ENCODE results near the gene PPP1R15B. TPM values are rescaled to one million over a fixed set of nuclear protein-coding genes. Genes with fewer than 3 reads are reported as not detected.

PPP1R15B gene
- total and polyA plus RNA-seq, 11 donors, result 8.1 to 29.8 (median 25.9) TPM

DNA sequence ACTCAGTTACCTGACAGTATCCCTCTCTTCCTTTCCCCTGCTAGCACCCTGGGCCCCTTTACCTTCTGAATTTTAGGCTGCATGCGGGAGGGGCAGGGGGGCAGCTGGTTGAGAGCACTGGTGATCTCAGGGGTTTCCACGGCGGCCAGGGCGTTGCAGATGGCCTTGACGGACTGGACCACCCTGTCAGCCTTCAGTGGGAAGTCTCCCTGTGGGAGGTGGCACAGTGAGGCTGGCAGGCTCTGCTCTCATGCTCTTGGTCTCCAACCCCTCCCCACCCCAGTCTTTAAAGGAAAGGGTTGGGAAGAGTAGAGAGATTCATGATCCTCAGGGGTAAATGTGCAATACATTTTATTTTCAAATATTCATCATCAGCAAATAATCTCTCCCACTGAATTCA, 46.0 kb upstream of the PPP1R15B start:
- Histone ChIP-seq H3K4me1 (peaks cover 0 to 91% (median 40%) of the 10 kb centered on the region in 12 donors), H3K27me3 (no peaks in the 10 kb centered on the region), H3K27ac (peak overlapping the region in 2 of 12 donors; percentile 17 to 33), H3K4me3 (no peak overlapping the region), H3K9me3 (no peaks in the 10 kb centered on the region), H3K36me3 (peaks cover 0 to 87% (median 47%) of the 10 kb centered on the region in 9 donors)
- intact Hi-C loops (cut with DNase I), result no loop called here
- ATAC-seq, result no peak
- TF ChIP-seq, protein P1, sequence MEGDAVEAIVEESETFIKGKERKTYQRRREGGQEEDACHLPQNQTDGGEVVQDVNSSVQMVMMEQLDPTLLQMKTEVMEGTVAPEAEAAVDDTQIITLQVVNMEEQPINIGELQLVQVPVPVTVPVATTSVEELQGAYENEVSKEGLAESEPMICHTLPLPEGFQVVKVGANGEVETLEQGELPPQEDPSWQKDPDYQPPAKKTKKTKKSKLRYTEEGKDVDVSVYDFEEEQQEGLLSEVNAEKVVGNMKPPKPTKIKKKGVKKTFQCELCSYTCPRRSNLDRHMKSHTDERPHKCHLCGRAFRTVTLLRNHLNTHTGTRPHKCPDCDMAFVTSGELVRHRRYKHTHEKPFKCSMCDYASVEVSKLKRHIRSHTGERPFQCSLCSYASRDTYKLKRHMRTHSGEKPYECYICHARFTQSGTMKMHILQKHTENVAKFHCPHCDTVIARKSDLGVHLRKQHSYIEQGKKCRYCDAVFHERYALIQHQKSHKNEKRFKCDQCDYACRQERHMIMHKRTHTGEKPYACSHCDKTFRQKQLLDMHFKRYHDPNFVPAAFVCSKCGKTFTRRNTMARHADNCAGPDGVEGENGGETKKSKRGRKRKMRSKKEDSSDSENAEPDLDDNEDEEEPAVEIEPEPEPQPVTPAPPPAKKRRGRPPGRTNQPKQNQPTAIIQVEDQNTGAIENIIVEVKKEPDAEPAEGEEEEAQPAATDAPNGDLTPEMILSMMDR (IDR thresholded peaks at IDR 0.05), result no peak
- no peak for TF ChIP-seq POLR2A (IDR thresholded peaks at IDR 0.05)
- WGBS, 4 donors, result 89 to 91% (median 91%) methylated on average over 5 of the region's 5 CpGs
- DNase-seq, result no peak

DNA sequence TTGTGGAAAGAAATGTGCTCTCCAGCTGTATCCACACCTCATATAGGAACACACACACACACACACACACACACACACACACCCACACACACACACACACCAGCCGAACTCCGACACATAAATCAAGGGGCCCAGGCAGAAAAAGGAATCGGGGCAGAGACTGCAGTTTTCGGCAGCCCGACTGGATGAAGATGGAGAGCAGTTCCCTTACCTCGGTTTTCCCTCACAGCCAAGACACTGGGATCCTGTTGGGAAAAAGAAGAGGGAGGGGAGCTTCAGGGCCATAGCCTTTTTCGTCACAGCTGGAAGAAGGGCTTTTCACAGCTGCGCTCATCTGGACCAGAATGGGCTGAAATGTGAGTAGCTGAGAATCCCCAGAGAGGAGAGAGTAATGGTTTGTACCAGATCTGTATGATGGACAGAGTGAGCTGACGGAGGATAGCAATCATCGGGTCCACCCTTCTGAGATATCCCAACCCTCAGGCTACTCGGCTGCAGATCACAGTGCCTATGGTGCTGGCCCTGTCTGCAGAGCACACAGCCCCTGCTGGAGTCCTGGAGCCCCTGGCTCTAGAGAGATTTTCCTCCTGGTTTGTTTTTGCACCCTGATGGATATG, 45.3 kb upstream of the PPP1R15B start:
- intact Hi-C loops (cut with DNase I), result no loop called here
- peak overlapping the region in 5 of 12 donors; percentile 11 to 41 (median 35) for H3K27ac ChIP-seq
- H3K36me3 ChIP-seq, result peaks cover 0 to 85% (median 47%) of the 10 kb centered on the region in 9 donors
- 51 to 70% (median 66%) methylated on average over 11 of the region's 11 CpGs for WGBS, 4 donors
- H3K4me3 ChIP-seq, result no peak overlapping the region
- no peaks in the 10 kb centered on the region for H3K9me3 ChIP-seq
- H3K27me3 ChIP-seq, result no peaks in the 10 kb centered on the region
- peaks cover 0 to 86% (median 37%) of the 10 kb centered on the region in 12 donors for H3K4me1 ChIP-seq
- ATAC-seq (peak; percentile 43 to 77 (median 70)), DNase-seq (peak in 4 of 5 donors; percentile 54 to 77 (median 61))
- TF ChIP-seq, protein P1 (IDR thresholded peaks at IDR 0.05), result no peak
- TF ChIP-seq POLR2A (IDR thresholded peaks at IDR 0.05), result no peak

DNA sequence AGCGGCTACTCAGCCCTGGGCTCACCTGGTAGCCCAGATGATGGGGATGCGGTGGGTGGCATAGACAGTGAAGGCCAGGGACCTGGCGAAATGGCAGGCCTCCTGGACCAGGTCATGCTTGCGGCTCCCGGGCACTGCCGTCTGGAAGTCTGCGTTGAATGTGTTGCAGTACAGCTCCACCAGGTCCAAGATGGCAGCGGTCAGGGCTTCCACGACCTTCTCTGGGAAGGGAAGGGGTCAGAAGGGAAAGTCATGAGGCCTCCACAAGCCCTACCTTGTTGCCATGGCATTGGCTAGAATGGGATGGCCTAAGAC, 44.2 kb upstream of the PPP1R15B start:
- Histone ChIP-seq H3K36me3 (peaks cover 0 to 88% (median 48%) of the 10 kb centered on the region in 9 donors), H3K9me3 (no peaks in the 10 kb centered on the region), H3K4me1 (peaks cover under 1 to 87% (median 41%) of the 10 kb centered on the region in 12 donors), H3K27ac (peak overlapping the region in 3 of 12 donors; percentile 27 to 69 (median 30)), H3K27me3 (no peaks in the 10 kb centered on the region), H3K4me3 (no peak overlapping the region)
- WGBS, 4 donors, result 96 to 98% (median 97%) methylated on average over 9 of the region's 9 CpGs
- TF ChIP-seq, protein P1 (IDR thresholded peaks at IDR 0.05), result no peak
- DNase-seq (no peak), ATAC-seq (no peak)
- intact Hi-C loops (cut with DNase I), result no loop called here

DNA sequence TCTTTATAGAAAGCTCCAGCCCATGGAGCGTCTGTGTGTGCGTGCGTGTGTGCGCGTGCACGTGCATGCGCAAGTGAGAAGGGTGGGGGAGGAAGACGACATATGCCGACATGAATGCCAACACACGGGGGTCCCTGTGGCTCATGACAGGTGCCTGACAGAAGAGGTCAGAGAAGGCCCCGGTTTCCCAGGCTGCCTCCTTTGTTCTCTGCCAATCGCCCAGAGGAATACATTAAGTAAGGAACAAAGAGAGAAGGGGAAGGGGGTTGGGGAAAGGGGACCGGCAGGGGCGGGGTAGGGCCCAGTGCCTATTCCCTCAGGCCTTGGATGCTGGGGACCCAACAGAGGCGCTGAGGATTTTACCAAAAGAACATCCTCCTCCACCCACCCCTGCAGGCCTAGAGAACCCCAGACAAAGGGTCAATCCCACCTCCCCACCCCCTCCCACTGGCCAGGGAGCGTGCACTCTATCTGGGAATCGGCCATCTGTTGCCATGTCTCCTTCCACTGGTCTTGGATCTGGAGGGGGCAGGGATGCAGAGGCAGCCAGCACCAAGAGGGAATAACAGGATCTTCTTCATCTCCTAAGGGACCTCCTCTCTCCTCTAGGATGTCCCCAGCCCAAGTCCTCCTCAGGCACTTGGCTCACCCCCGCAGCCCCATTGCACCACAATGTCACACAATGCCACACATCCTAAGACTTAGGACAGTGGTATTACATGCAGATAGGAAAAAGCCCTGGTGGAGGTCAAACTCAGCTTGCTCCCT, 43.6 kb upstream of the PPP1R15B start:
- ATAC-seq (no peak), DNase-seq (no peak)
- intact Hi-C loops (cut with DNase I), result no loop called here
- no peak for TF ChIP-seq POLR2A (IDR thresholded peaks at IDR 0.05)
- TF ChIP-seq, protein P1 (IDR thresholded peaks at IDR 0.05), result no peak
- no peak overlapping the region for H3K4me3 ChIP-seq
- H3K27ac ChIP-seq, result peak overlapping the region in 10 of 12 donors; percentile 2 to 95 (median 38)
- WGBS, 4 donors, result 65 to 70% (median 67%) methylated on average over 16 to 18 of the region's 18 CpGs
- no peaks in the 10 kb centered on the region for H3K27me3 ChIP-seq
- peaks cover 0 to 86% (median 43%) of the 10 kb centered on the region in 9 donors for H3K36me3 ChIP-seq
- H3K9me3 ChIP-seq, result no peaks in the 10 kb centered on the region
- H3K4me1 ChIP-seq, result peaks cover 2 to 87% (median 39%) of the 10 kb centered on the region in 12 donors

Data from heart left ventricle (tissue), 16 donors.